Inferior parietal cortex (tissue), 1 donor: Measurements from ENCODE around the gene HCN2.

Experiments used
- DNase-seq: peaks from one replicate; pipeline ENCODE4 v3.0.0-alpha.2; 2016; ENCODE audit errors: extremely low spot score

The HCN2 gene

DNA sequence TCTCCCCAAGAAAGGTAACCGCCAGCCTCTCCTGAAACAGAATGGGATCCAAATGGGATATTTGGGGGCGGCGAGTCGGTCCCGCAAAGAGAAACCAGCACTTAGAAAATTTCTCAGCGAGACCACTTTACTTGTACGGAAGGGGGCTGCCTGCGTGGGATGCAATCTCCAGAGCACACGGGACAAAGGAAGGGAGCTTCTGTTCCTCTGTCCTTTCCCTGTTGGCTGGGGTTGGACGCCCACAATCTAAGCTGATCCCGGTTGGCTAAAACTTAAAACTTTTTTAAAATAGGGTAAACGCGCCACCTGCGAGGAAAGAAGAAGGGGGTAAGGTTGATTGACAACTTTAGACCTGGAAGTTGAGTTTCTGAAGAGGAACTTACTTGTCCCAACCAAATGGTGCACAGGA is 18.1 kb upstream of the HCN2 start:
- no peak for DNase-seq

DNA sequence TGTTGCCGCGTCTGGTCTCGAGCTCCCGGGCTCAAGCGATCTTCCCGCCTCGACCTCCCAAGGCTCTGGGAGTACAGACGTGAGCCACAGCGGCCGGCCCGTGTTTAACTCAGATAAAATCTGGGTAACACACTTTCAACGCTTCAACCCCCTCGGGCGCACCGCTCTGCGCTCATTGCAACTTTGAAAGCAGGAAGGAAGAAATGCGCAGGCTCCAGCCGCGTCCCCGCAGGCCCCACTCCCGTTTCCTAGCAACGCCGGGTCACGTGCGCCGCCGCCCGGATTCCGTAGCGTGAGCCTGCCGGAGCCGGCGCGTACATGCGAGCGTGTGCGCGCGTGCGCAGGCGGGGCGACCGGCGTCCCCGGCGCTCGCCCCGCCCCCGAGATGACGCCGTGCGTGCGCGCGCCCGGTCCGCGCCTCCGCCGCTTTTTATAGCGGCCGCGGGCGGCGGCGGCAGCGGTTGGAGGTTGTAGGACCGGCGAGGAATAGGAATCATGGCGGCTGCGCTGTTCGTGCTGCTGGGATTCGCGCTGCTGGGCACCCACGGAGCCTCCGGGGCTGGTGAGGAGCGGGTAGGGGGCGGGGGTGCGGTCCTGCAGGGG is 17.4 kb upstream of the HCN2 start, which contains the start of gene BSG:
TSS of gene BSG (plus strand) at position 457 of the 603 bp plus-strand sequence. CDS start at position 496, 39 bp downstream.
- peak; percentile 98 for DNase-seq

DNA sequence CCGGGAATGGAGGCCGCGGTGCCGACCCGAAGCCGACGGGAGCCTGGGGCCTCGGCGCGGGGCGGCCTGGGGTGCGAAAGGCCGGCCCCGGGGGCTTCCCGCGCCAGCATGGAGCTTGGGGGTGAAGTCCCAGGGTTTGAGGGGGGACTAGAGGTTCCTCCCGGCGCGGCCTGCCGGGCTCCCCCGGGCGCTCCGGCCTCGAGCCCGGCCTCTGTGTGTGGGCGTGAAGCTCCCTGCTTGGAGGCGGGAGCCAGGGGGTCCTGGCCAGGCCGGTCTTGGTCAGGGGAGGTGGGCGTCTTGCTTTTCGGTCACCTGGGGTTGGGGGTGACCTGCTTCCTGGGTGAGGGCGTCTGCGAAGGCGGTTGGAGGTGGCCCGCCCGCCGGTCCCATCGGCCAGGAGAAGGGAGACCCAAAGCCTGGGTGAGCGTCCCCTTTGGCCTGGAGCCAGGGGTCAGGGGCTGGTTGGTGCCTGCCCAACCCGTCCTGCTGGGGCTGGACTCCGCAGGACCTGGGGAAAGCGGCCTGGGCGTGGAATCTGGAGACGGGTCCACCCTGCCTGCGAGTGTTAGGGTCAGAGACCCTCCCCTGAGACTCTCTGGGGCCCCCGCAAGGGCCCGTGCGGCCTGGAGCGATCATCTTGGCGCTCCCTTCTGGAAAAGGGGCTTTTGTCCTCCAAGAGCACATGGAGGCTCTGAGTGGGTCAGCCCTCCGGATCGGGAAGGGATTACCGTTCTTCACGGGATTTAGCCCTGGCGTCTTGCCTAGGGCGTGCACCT is 16.8 kb upstream of the HCN2 start:
- DNase-seq = no peak

DNA sequence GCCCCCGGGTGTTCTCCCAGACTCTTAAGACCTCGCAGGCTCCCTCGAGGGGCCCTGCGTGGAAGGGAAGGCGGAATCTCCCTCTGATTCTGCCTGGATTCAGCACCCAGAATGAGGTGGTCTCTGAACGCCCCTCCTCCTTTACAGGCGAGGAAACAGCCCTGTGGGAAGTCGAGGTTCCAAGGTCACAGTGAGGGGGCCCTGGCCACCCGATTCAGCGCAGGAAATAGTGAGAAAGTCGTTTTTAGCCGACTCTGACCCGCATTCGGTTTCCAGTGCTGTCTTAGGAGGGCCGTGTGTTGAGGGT is 16.2 kb upstream of the HCN2 start:
- no peak for DNase-seq

DNA sequence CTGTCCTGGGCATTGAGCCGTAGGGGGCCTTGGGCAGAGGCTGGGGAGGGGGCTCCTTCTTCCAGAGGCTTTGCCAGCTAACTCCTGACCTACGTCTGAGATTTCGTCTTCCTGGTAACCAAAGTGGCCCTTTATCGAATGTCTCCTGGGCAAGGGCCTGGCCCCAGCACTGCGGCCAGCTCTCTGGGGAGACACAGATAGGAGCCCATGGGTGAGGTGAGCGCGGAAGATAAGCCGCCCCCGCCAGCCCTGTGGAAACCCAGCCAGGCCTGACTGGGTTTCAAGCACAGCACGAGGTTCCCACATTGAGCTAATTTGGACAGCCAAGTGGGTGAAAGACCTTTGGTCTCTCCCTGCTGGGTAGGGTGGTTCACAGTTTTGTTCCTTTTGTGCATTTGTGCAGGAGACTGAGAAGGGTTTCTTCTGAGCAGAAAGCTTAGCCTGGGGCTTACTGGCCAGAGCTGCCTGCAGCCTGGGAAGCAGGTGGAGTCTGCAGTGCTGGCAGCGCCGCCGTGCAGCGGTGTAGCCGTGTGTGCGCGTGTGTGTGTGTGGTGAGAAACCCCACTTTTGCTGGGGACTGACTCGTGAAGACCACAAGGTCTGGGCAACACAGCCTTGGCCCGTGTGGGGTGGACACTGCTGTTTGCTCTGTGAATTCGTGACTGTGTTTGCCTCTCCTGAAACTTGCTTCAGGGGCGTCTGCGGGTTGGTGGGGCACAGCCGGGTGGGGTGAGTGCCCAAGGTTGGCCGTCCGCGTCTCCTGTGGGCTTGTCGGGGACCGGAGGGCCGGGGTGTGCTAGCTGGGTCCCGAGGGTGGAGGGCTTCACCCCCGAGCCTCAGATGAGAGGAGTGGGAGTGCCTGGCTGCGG is 14.8 kb upstream of the HCN2 start:
- DNase-seq = no peak

DNA sequence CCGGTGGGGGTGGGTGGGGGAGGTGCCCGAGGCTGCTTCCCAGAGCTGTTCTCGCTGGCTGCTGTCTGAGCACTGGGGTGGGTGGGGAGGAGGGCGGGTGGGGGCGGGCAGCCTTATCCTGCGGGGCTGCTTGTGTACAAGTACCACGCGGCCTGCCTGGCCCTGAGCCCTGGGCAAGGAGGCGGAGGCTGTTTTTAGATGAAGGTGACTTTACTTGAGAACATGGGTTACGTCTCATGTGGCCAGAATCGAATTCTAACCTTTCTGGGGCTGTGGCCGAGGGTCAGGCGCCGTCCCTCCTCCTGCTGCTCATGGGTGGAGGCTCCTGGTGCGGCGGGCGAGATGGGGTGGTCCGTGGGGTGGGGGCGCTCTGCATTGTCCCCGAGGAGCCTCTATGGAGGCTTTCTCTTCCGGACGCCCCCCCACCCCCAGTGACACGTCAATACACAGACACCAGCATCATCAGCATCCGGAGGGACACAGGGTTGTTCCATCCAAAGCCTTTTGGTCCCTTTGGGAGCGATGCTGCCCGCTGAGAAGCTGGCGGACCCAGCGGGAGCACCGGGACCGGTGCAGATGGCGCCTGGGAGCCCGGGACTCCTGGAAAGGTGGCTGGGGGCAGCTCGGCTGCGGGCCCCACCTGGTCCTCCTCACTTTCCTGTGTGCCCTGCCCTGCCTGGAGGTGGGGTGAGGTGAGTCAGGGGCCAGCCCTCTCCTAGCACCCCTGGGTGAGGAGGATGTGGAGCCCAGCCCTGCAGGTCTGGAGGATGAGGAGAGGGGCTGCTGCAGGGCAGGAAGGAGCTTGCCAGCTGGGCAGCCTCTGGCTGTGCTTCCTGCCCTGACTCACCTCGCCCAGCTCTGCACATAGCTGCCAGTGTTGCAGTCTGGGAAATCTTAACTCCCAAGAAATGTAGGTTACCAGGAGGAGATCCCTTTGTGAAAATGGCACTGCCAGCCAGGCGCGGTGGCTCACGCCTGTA is 13.9 kb upstream of the HCN2 start:
- no peak for DNase-seq

DNA sequence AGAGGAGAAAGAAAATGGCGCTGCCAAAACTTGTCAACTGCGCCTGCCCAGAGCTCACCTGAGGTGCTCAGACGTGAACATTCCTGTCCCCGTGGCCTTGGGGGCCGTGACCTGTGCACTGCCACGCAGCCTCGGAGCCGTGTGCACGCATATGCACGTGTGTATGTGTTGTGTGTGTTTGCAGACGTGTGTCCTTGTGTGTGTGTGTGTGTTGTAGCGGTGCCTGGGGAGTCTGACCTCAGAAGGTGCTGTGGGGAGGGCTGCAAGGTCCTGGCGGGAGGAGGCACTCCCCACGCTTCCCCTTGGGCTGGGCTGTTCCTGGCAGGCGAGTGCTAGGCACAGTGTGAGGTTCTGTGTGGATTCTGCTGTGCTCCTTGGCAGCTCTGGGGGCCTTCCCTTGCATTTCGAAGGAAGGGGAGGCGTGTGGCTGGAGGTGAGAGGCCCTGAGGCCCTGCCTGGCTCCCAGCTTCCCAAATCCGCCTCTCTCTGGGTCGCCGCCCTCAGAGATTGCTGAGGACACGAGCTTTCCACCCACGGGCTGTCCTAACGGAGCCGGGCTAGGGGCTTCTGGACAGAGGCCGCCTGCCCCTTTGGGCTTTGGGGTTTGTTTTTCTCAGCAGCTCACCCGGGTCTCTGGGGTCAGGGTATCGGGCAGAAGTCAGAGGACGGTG is 12.8 kb upstream of the HCN2 start:
- DNase-seq = no peak

DNA sequence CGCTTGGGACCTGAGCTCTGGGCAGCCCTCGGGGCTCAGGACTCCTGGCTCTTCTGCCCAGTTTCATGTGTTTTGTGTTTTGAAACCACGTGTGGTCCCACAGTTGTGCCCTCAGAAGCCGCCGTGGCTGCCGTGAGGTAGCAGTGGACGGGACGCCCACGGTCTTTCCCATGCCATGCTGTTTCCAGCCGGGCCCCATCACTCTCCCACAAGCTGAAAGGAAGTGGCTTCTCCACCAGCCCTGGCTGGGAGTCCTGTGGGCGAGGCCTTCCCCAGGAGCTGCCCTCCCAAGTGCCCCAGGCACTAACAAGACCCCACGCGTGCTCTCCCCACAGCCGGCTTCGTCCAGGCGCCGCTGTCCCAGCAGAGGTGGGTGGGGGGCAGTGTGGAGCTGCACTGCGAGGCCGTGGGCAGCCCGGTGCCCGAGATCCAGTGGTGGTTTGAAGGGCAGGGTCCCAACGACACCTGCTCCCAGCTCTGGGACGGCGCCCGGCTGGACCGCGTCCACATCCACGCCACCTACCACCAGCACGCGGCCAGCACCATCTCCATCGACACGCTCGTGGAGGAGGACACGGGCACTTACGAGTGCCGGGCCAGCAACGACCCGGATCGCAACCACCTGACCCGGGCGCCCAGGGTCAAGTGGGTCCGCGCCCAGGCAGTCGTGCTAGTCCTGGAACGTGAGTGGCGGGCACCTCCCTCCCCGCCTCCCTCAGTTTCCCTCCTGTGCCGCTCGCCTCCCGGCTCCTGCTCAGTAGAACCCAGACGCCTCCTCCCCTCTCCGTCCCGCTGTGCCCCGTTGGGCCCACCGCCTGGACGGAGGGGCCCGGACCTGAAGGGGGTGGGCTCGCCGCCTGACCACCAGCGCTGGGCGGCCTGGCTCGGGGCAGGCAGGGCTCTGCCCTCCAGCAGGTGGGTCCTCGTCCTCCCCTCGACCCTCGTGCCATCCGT is 12.0 kb upstream of the HCN2 start:
- no peak for DNase-seq

DNA sequence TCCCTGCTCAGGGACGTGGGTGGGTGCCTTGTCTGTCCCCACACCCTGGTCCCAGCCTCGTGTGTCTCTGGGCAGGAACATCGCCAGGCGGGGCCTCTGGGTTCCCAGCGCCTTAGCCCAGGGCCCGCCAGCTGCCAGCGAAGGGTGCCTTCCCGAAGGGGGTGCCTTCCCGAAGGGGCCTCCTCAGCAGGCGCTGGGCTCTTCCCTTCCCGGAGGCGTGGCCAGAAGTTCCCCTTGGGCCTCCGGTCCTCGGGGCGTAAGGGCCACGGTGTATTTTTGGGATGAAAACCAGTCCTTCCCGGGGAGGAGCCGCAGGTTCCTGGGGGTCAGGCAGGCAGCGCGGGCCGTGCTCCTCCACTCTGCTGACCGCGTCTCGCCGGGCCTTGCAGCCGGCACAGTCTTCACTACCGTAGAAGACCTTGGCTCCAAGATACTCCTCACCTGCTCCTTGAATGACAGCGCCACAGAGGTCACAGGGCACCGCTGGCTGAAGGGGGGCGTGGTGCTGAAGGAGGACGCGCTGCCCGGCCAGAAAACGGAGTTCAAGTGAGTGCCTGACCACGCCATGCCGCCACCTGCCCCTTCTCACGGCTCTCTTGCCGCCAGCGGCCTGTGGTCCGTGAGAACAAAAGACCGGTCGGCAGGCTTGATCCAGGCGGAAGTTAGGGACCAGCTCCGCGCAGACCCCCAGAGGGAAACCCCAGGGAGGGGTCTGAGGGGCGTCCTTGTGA is 10.4 kb upstream of the HCN2 start:
- DNase-seq = no peak

DNA sequence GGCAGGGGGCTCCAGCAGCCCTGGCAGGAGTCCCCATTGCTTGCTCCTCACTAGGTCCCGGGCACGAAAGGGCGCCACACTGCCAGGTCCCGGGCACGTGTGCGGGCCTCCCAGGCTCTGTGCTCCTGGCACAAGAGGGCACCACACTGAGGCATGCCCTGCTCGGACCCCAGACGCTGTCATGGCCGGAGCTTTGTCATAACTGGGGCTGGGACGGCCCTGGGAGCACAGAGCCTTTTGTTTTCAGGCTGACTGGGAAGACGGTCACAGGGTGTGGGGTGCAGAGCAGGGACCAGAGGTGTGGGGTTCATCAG is 9.9 kb upstream of the HCN2 start:
- DNase-seq = no peak

DNA sequence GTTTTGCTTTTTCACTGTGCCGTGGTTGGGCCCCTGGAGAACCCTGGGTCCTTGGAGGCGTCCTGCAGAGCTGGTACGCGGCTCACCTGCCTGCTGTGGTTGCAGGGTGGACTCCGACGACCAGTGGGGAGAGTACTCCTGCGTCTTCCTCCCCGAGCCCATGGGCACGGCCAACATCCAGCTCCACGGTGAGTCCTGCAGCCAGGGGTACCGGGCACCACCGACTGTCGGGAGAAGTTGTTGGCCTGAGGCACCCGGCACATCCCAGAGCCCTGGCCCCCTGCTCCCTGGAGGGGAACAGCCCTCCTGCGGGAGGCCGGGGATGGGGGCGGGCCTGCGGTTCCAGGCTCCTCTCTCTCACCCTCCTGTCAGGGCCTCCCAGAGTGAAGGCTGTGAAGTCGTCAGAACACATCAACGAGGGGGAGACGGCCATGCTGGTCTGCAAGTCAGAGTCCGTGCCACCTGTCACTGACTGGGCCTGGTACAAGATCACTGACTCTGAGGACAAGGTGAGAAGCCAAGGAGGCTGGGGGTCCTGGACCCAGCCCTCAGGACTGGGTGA is 9.3 kb upstream of the HCN2 start:
- DNase-seq = no peak

DNA sequence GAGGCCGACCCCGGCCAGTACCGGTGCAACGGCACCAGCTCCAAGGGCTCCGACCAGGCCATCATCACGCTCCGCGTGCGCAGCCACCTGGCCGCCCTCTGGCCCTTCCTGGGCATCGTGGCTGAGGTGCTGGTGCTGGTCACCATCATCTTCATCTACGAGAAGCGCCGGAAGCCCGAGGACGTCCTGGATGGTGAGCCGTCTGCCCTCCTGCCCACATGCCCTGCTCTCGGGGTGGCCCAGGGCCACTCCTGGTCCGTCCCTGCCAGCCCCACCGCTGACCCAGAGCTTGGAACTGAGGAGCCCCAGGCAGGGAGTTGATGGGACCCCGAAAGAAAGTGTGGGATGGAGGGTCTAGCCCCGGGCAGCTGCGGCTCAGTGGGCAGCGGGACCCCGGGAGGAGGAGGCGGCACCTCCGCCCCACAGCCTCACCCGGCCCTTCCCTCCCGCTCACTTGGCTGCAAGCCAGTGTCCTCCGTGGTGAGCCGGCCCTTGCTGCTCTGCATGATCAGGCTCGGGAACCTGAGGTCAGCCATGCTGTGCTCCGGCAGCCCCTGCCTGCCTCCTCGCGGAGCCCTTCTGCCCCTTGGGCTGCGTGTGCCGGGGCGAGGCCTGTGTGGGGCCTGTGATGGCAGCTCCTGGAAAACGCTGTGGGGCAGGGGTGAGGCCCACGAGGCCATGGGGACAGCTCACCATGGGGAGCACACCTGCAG is 8.1 kb upstream of the HCN2 start:
- DNase-seq = no peak

DNA sequence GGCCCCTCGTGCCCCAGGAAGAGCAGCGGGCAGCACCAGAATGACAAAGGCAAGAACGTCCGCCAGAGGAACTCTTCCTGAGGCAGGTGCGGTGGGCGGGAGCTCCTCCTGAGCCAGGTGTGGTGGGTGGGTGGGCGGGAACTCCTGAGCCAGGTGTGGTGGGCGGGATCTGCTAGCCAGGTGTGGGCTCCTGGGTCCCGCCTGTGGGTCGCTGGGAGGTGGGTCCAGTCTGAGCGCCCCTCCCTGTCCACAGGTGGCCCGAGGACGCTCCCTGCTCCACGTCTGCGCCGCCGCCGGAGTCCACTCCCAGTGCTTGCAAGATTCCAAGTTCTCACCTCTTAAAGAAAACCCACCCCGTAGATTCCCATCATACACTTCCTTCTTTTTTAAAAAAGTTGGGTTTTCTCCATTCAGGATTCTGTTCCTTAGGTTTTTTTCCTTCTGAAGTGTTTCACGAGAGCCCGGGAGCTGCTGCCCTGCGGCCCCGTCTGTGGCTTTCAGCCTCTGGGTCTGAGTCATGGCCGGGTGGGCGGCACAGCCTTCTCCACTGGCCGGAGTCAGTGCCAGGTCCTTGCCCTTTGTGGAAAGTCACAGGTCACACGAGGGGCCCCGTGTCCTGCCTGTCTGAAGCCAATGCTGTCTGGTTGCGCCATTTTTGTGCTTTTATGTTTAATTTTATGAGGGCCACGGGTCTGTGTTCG is 7.0 kb upstream of the HCN2 start:
- no peak for DNase-seq

DNA sequence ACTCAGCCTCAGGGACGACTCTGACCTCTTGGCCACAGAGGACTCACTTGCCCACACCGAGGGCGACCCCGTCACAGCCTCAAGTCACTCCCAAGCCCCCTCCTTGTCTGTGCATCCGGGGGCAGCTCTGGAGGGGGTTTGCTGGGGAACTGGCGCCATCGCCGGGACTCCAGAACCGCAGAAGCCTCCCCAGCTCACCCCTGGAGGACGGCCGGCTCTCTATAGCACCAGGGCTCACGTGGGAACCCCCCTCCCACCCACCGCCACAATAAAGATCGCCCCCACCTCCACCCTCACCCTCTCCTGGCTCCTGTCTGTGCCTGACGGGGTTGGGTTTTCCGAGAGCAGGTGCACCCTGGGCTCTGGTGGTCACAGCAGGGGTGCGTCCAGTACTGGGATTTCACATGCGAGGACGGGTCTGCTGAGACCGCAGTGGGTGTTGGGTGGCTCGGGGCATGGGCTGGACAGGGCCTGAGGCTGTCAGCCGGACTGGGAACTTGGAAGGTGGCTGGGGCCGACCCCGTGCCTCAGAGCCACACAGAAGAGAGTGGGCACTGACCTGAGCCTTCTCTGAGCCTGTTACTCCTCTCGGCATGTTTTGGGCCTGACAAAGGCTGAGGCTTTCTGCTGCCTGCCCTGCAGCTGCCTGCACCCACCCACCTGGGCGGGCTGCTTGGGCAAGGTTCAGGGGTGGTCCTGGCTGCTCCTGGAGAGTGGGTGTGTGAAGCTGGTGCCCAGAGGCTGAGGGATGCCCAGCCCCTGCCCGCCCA is 6.3 kb upstream of the HCN2 start:
- DNase-seq = no peak

DNA sequence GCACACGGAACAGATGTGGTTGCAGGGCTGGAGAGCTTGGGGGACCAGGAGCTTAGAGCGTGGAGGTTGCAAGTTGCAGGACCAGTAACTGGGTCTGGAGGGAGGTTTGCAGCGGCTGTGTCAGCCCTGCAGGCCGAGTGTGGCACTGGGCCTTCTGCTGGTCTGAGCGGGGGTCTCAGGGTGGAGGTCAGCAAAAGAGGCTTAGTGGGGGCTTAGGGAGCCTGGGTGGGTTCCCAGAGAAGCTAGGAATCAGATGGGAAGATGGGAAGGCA is 5.8 kb upstream of the HCN2 start:
- no peak for DNase-seq

DNA sequence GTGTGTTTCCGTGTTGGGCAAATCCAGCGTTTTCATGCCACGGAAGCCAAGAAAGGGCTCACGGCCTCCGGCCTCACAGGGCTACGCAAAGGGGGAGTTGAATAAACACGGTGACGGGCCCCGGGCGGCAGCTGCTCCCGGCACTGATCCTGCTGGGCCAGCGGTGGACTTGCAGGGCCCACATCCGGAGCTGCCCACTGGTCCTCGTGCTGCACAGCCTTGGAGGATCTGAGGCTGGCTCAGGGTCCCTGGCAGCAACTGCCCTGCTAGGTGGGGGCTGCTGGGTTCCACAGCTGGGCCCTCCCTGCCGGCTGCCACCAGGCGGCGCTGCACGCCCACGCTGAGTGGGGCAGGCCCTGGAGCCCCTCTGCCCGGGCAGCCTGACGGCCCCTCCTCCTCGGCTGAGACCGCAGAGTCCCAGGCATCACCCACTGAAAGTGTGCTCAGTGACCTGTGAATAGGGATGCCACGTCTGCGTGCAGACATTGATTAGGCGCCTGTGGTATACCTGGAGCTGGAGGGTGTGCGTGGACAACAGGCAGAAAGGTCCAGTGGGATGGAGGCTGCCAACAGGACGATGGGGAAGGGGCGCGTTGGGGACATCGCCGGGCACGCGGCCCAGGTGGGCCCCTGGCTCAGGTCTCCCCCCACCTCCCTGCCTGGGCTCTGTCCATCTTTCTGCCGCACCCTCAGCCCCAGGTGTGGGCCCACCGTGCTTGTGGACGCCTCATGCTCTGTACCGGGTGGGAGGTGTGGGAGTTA is 5.3 kb upstream of the HCN2 start:
- peak; percentile 54 for DNase-seq
